Endothelial cell of hepatic sinusoid (primary cell): ENCODE measurements around the gene ASIC4.

ENCODE experiments used
- in situ Hi-C: cut with HindIII; loops from 2 replicates; pipeline ENCODE4 v1.10.0; 2017; ENCODE audit warnings: low sequenced_read_pairs

Gene ASIC4

DNA sequence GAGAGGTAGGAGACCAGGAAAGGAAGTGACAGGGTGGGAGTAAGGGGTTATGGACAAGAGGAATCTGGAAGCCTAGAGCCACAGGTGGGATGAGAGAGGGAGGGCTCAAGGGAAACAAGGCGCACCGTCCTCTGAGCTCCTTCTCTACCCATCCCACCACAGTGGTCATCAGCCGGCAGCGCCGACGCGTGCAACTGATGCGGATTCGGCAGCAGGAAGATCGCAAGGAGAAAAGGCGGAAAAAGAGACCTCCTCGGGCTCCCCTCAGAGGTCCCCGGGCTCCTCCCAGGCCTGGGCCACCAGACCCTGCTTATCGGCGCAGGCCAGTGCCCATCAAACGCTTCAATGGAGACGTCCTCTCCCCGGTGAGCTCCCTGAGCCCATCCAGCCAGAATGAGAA, 34.7 kb downstream of the ASIC4 start:
- in situ Hi-C loops = no loop called here

DNA sequence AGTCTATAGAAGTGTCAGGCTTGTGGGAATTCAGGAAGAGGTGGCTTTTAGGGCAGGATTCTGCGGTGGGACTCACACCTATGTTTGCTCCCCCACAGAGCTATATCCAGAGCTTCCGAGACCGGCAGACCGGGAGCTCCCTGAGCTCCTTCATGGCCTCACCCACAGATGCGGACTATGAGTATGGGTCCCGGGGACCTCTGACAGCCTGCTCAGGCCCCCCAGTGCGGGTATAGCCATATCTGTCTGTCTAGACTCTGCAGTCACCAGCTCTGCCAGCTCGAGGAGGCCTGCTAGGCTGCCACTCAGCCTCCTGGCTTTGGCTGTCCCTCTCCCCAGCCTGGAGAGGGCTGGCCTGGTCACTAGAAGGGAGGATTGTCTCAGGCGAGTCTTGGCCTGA, 35.3 kb downstream of the ASIC4 start:
- in situ Hi-C loops = no loop called here

DNA sequence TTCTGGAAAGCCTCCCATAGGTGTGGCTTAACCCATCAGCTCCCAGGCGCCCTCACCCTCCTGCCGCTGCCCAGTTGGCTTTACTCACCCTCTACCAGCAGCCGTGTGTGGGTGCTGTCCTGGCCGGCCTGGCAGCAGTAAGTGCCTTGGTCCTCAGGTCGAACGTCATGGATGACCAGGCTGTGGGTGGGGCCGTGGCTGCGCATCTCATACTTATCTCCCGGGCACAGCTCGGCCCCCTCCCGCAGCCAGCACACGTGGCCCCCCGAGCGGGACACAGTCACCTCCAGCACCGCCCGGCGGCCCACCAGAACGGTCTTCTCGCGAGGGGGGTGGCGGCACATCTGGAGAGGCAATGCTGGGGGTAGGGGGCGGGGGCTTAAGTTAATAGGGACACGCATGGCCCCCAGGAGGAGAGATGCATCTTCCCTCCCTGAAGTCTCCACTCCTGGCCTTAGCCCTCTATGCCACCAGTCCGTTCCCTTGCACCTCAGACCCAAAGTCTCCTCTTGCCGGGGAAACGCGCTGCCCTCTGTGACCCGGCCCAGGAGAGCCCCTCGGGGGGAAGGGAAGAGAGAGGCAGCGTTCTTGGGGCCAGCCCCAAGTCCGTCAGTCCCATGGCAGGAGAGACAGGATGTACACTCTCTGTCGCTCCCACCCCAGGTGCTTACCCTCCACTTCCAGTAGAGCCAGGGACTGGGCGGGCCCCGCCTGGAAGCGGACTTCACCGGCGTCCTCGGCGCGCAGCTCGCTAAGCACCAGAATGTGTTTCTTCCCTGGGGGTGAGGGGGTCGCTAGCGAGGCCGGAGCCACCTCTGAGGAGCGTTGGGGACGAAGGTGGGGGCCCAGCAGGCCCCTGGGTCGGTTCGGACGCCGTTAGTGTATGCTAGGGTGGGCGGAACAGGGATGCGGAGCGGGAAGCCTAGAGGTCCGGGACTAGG, 37.4 kb downstream of the ASIC4 start:
- in situ Hi-C loops = no loop called here

DNA sequence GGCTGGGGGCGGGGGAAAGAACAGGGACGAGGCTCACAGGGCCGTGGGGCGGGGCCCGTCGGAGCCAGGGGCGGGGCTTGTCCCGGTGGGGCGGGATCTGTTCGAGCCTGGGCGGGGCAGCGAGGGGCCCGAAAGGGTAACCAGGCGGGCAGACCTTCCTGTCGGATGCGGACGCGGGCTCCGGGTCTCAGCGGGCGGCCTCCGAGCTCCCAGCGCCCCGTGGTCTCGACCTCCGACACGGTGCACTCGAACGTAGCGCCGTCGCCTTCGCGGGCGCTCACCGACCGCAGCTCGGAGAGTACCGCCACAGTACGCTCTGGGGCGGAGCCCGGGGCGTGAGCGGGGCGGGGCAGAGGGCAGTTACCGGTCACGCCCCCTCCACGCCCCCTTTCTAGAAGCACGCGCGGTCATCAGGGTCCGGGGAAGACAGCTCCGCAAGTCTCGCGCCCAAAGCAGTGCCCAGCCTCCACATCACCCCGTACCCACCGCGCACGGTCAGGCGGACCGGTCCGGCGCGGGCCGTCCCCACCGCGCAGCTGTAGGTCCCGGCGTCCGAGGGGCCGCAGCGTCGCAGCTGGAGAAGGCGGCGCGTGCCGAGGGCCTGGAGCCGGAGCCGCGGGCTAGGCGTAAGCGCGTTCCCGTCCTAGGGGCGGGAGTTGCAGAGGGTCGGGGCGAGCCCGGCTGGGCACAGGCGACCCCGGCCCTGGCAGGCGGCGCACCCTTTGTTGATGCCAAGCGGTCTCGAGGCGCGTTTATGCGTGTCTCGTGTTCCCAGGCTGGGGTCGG, 38.3 kb downstream of the ASIC4 start:
- in situ Hi-C loops = no loop called here

DNA sequence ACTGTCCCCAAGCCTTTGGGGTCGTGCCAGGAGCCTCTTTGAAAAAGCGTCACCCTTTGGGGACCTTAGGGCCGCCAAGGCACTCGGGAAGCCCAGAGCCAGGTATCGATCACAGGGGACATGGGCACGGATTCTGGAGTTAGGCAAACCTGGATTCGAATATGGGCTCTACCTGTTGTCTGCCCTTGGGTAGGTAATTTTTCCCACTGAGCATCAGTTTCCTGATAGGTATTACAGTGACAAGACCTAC, 38.8 kb downstream of the ASIC4 start:
- in situ Hi-C loops = no loop called here

DNA sequence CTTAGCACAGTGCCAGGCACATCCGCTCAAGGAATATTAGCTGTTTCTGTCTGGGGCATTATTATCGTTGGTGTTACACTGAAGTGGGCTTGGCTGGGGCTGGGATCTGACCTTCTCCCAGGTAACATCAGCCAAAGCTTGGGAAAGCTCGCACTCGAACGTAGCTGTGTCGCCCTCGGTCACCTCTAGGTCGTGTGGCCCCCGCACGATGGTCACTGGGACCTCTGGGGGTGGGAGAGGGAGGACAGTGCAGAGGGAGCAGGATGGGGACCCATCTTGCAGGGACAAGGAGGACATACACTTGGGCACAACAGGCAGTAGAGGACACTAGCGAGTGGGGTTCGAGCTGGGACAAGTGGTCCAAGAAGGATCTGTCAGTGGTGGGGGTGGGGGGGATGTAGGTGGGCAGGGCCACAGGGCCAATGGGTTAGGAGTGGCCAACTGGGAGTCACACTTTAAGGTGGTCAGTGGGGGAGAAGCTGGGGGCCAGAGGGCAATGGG, 39.2 kb downstream of the ASIC4 start:
- in situ Hi-C loops = no loop called here

DNA sequence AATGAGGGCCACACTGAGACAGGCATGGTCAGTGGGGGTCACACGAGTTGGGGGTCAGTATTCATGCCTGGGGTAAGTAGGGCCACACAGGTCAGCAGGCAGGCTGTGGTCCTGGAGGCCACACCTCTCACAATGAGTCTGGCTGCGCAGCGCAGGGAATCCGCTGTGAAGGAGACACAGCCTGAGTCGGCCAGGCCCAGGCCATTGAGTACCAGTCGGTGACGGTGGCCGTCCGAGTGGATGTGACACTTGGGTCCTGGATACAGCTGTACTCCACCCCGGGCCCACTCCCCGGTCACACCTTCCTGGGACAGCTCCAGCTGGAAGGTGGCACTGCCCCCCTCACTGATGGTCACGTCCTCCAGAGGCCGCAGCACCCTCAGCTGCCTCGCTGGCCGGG, 40.1 kb downstream of the ASIC4 start:
- in situ Hi-C loops = no loop called here

DNA sequence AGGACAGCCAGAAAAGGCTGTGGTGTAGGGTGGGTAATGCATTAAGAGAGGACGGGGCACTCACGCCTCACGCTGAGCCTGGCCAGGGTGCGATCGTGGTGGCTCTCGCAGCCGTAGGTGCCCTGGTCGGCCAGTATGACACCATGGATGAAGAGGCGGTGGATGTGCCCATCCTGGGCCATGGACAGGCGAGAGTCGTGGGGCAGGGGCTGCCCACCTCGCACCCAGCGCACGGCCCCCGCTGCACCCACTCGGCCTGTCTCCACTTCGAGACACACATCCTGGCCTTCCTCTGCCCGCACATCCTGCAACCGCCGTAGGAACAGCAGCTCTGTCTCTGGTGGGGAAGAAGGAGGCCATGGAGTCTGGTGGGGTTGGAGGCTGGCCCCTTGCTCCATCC, 41.7 kb downstream of the ASIC4 start:
- in situ Hi-C loops = no loop called here

DNA sequence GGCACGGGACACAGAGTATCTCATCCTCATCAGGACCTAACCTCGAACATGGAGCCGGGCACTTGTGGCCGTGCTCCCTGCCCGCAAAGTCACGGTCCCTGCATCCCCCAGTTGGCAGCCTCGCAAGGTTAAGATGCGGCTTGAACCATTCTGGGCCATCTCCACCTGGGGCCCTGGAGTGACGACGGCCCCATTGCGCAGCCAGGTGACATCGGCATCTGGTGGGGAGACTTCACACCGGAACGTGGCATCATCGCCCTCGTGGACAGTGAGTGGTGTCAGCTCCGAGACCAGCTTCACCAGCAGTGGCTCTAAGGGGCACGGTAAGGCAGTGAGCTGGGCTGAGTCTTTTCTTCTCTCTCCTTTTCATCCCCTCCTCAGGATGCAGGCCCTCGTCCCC, 42.1 kb downstream of the ASIC4 start:
- in situ Hi-C loops = no loop called here

DNA sequence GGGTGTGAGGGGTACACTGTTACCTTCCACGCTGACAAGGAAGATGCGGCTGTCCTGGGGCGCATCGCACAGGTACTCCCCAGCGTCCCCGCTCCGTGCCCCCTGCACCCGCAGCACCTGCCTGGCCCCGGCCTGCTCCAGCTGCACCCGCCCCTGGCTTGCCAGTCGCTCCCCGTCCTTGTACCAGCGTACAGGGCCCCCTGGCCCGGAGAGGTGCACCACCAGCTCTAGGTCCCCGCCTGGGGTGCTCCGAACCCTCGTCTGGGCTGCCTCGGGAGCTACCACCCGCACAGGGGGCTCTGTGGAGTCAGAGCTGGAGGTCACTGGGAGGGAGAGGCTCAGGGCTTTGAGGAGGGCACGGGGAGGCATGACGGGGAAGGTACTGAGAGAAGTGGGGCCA, 43.0 kb downstream of the ASIC4 start:
- in situ Hi-C loops = no loop called here

DNA sequence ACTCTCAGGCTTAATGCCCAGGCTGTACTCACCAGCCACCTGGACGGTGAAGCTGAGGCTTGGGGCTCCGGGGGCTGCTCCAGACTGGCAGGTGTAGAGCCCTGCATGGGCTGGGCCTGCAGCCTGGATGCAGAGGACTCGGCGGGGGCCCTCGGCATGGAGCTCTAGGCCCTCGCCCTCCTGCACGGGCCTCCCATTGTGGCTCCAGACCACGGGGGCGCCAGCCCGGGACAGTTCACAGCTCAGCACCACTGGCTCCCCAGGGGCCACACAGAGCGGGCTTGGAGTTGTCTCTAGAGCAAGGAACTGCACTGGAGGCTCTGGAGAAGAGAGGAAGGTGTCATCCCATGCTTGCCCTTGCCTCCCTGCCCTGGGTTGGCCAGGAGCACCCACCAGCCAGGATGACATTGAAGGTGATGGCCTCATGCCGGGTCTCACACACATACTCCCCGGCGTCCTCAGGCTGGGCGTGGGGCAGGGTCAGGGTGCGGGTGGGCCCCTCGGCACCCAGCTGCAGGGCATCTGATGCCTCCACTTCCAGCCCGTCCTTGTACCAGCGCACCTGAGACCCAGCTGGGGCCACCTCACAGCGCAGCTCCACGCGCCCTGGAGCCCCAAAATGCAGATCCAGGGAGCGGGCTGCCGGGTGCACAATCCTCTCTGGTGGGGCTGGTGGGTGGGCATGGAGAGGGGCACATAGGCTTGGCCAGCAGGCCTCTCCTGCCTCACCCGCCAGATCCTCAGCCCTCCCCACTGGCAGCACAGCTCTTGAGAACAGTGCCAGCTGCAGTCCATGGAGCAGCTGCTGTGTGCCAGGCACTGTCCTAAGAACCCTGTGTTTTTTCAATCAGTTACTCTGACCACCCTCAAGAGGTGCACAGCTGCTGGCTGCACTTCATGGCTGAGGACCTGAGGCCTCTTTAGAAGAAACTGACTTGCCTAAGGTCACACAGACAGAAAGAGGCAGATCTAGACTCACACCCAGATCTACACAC, 43.8 kb downstream of the ASIC4 start:
- in situ Hi-C loops = no loop called here

DNA sequence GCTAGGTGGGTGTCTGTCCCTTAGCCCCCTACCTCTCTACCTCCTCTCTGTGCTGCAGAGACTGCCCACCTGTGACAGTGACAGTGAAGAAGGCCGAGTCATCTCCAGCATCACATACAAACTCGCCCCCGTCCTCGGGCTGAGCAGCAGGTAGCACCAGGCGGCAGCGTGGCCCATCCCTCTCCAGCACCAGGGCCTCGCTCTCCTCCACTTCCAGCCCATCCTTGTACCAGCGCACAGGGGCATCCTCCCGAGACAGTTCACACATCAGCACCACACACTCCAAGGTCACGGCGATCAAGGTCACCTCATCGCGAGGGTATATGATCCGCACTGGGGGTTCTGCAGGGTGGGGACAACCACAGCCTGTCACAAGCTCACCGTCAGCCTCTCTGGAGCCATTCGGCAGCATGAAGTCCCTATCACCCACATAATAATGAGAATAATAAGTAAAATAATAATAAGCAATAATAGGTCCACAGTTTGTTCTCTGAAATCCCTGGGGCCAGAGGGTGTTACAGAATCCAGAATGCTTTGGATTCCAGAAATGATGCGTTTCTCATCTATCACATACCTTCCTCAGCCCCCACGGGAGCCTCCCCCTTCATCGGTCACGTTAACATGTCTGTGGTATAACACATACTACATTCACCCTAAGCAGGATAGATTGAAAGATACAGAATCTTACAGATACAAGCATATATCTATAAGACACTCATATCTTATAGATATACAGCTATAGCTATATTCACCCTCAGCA, 45.1 kb downstream of the ASIC4 start:
- in situ Hi-C loops = no loop called here

DNA sequence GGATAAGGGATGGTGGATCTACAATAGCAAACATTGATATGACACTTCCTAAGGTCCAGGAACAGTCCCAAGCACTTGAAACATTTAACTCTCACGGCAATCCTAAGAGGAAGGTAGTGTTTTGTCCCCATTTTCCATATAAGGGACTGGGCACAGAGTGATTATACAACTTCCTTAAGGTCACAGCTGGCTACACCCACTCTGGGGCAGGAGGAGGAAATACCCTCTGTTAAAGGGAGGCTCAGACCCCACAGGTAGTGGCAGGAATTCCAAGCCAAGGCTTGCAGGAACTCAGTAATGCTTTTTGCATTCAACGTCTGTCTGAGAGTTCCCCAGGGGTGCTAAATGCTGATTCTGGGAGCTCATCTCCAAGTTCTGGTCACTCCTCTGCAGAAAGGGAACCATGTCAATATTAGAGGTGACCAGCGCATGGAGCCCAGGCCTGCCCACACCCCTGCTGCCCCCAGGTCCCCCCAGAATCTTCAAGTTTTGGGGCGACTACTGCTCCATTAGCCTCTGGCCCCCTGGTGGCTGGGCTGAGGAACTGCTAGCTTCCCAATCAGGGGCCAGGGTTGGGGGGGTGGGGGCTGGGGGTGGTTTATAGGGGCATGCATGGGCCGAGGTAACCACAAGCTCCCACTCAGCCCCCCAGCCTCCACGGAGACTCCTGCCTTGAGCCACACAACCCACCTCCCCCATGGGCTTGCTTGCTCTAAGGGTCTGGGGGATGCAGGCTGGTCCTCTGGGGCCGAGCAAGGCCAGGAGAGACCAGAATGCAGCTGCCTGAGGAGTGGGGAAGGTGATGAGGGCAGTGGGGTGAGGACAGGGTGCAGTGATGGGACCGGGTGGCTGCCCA, 46.0 kb downstream of the ASIC4 start:
- in situ Hi-C loops = no loop called here

DNA sequence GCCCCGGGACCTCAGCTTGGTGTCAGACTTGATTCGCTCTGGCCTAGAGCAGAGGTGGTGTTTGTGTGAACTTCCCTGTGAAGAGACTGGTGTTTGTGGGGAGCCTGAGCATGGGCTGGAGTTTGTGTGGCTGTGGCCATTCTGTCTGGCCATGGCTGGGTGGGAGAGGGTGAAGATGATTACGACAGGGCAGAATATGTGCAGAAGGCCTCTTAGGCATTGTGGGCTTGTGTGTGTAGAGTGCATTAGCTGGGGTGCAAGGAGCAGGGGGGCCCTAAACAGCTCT, 46.6 kb downstream of the ASIC4 start:
- in situ Hi-C loops = no loop called here

DNA sequence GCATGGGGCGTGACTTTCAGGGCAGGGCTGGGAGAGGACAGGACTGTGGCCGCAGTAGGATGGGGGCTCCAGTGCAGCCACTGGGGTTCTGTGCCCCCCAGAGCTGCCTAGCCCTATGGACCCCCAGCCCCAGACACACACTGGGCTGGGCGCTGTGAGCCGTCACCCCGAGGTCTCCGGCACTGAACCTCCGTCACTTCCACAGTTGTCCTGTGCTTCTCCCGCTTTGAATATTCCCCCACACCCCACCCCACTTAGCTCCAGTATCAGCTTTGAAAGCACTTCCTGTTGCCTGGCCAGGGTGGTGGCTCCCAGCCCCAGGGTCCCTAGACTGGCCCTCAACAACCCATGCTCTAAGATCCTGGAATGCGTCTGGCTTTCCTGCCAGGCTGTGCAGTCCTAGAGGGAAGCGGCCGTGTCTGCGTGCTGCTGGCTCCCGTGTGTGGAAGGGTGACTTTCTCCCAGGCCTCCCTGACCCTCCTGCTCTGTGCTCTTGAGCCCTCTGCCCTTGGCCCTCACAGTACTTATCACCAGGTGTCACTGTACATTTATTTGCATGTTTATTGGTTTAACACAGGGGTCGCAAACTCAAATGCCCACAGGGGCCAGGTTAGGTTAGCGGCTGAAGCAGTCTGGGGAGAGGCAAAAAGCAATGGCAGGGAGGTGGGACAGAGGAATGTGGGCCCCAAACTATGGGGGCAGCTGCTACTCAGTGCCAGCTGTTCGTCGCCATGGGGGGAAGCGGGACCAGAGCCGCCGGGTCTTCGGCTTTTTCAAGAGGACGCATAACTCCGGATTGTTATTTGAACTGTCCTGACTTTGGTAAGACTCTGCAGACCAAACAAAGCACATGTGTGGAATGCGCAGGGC, 47.1 kb downstream of the ASIC4 start:
- in situ Hi-C loops = no loop called here

DNA sequence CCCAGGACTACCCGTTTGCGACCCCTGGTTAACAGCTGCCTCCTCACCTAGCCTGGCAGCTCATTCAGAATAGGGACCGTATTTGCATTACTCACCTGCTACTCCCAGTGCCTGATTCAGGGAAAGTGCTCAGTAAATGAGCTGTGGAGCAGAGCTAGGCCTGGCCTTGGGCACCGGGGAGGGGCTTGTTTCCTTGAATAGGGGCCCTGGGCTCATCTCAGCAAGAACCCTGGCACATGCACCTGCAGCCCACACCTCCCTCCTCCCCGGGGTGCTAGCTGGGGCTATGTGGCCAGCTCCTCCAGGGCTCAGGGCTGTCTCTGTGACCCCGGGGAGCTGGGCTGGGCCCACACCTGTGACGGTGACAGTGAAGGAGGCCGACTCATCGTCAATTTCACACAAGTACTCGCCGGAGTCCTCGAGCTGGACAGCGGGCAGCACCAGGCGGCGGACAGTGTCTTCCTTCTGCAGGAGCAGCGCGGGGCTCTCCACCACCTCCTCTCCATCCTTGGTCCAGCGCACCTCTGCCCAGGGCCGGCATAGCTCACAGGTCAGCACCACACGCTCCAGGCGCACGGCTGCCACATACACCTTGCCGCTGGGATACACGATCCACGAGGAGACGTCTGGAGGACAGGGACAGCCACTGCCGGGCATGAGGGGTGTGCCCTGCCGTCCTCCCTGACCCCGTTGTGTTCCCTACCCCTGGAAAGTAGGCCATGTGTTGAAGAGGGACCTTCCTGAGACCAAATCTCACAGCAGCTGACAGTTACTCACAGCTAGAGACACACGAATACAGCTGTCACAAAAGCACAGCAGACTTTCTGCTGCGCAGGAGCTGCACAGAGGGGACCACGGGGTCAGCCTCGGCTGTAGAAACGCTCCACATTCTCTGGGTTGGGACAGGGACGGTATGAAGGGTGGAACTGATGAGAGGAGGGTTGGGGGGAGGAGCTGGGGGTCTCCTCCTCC, 48.1 kb downstream of the ASIC4 start:
- in situ Hi-C loops = no loop called here

DNA sequence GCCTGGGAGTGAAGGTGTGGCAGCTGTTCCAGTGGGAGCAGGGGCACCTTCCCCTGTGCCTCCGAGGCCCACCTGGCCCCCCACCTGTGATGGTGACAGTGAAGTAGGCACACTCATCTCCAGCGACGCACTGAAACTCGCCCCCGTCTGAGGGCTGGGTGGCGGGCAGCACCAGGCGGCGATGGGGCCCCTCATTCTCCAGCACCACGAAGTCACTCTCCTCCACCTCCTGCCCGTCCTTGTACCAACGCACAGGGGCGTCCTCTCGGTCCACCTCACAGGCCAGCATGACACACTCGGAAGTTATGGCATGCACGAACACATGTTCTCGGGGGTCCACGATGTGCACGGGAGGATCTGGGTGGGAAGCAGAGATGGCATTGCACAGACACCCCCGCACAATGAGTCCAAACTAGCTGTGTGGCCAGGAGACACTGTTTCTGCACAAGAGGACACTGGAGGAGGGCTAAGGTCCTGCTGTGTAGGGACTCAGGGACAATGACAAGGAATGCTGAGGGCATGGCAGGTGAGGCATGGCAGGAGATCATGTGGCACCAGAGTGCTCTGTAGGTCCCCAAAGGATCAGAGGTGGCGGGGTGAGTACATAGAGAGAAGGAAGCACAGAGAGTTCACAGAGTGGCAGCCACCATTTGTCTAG, 49.1 kb downstream of the ASIC4 start:
- in situ Hi-C loops = no loop called here
